ENCODE measurements around the gene C1orf52. TPM values are rescaled to one million over a fixed set of nuclear protein-coding genes. Genes with fewer than 3 reads are reported as not detected.

C1orf52 gene
- total and polyA plus RNA-seq, 9 of the 15 experiments (the other 6 are each of a cell fraction or from before 2014, with no cell fraction given): 17.0 to 38.5 (median 33.0) TPM

GRCh38 chr1:85276215-85276977 is 16.9 kb upstream of the C1orf52 start, which contains the start of gene BCL10 (continued):
- TF ChIP-seq, protein P1, sequence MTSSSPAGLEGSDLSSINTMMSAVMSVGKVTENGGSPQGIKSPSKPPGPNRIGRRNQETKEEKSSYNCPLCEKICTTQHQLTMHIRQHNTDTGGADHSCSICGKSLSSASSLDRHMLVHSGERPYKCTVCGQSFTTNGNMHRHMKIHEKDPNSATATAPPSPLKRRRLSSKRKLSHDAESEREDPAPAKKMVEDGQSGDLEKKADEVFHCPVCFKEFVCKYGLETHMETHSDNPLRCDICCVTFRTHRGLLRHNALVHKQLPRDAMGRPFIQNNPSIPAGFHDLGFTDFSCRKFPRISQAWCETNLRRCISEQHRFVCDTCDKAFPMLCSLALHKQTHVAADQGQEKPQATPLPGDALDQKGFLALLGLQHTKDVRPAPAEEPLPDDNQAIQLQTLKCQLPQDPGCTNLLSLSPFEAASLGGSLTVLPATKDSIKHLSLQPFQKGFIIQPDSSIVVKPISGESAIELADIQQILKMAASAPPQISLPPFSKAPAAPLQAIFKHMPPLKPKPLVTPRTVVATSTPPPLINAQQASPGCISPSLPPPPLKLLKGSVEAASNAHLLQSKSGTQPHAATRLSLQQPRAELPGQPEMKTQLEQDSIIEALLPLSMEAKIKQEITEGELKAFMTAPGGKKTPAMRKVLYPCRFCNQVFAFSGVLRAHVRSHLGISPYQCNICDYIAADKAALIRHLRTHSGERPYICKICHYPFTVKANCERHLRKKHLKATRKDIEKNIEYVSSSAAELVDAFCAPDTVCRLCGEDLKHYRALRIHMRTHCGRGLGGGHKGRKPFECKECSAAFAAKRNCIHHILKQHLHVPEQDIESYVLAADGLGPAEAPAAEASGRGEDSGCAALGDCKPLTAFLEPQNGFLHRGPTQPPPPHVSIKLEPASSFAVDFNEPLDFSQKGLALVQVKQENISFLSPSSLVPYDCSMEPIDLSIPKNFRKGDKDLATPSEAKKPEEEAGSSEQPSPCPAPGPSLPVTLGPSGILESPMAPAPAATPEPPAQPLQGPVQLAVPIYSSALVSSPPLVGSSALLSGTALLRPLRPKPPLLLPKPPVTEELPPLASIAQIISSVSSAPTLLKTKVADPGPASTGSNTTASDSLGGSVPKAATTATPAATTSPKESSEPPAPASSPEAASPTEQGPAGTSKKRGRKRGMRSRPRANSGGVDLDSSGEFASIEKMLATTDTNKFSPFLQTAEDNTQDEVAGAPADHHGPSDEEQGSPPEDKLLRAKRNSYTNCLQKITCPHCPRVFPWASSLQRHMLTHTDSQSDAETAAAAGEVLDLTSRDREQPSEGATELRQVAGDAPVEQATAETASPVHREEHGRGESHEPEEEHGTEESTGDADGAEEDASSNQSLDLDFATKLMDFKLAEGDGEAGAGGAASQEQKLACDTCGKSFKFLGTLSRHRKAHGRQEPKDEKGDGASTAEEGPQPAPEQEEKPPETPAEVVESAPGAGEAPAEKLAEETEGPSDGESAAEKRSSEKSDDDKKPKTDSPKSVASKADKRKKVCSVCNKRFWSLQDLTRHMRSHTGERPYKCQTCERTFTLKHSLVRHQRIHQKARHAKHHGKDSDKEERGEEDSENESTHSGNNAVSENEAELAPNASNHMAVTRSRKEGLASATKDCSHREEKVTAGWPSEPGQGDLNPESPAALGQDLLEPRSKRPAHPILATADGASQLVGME (CRISPR knock-in tag; IDR thresholded peaks at IDR 0.05): no peak
- no peak for TF ChIP-seq ZNF41 (CRISPR knock-in tag; conservative IDR thresholded peaks at IDR 0.05)
- TF ChIP-seq ZC3H4 (CRISPR knock-in tag; IDR thresholded peaks at IDR 0.05; ENCODE audit: borderline replicate concordance): no peak
- TF ChIP-seq ELF1 (tag; IDR thresholded peaks at IDR 0.05): peak; percentile 93
- no peak for TF ChIP-seq RNF219 (CRISPR knock-in tag; IDR thresholded peaks at IDR 0.05)
- TF ChIP-seq MAFK (IDR thresholded peaks at IDR 0.05; ENCODE audit: low read length): no peak
- peak; percentile 96 for TF ChIP-seq CXXC5 (CRISPR knock-in tag; IDR thresholded peaks at IDR 0.05)
- peak; percentile 3; the same call in 1 of the 2 replicates for TF ChIP-seq ESRRA (IDR thresholded peaks at IDR 0.05; ENCODE audit: borderline replicate concordance, low read depth)
- peak; percentile 33 for TF ChIP-seq FOXP1 (CRISPR knock-in tag; IDR thresholded peaks at IDR 0.05)
- no peak for TF ChIP-seq GATAD2A (IDR thresholded peaks at IDR 0.05)
- TF ChIP-seq ZNF445 (CRISPR knock-in tag; IDR thresholded peaks at IDR 0.05; ENCODE audit: low read depth): no peak
- TF ChIP-seq, protein P2, sequence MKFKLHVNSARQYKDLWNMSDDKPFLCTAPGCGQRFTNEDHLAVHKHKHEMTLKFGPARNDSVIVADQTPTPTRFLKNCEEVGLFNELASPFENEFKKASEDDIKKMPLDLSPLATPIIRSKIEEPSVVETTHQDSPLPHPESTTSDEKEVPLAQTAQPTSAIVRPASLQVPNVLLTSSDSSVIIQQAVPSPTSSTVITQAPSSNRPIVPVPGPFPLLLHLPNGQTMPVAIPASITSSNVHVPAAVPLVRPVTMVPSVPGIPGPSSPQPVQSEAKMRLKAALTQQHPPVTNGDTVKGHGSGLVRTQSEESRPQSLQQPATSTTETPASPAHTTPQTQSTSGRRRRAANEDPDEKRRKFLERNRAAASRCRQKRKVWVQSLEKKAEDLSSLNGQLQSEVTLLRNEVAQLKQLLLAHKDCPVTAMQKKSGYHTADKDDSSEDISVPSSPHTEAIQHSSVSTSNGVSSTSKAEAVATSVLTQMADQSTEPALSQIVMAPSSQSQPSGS (CRISPR knock-in tag; IDR thresholded peaks at IDR 0.05): no peak
- TF ChIP-seq, protein P3, sequence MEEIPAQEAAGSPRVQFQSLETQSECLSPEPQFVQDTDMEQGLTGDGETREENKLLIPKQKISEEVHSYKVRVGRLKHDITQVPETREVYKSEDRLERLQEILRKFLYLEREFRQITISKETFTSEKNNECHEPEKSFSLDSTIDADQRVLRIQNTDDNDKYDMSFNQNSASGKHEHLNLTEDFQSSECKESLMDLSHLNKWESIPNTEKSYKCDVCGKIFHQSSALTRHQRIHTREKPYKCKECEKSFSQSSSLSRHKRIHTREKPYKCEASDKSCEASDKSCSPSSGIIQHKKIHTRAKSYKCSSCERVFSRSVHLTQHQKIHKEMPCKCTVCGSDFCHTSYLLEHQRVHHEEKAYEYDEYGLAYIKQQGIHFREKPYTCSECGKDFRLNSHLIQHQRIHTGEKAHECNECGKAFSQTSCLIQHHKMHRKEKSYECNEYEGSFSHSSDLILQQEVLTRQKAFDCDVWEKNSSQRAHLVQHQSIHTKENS (CRISPR knock-in tag; IDR thresholded peaks at IDR 0.05): no peak
- no peak for TF ChIP-seq EHMT2 (IDR thresholded peaks at IDR 0.05)
- no peak for TF ChIP-seq NELFE (IDR thresholded peaks at IDR 0.05; ENCODE audit: insufficient read depth, insufficient read length)
- TF ChIP-seq HDAC1 (IDR thresholded peaks at IDR 0.05): peak in 1 of 2 experiments; percentile 69; a peak in 2 of 4 replicates
- no peak for TF ChIP-seq ZNF77 (CRISPR knock-in tag; IDR thresholded peaks at IDR 0.05)
- no peak for TF ChIP-seq HNRNPH1 (optimal IDR thresholded peaks at IDR 0.05; ENCODE audit: low read depth, low read length)
